NCI-H748 (cell line): ENCODE results near the gene REV1.
"Not testable (repeated sequence)": the region's sequence is repeated elsewhere in the genome, so short reads cannot be mapped to it uniquely, and the experiment has no call there.

ENCODE experiments used
- DNase-seq: peaks from one replicate; lab custom pipeline; 2025; ENCODE audit not compliant: unreplicated experiment; lab: John Stamatoyannopoulos, UW

The REV1 gene

DNA sequence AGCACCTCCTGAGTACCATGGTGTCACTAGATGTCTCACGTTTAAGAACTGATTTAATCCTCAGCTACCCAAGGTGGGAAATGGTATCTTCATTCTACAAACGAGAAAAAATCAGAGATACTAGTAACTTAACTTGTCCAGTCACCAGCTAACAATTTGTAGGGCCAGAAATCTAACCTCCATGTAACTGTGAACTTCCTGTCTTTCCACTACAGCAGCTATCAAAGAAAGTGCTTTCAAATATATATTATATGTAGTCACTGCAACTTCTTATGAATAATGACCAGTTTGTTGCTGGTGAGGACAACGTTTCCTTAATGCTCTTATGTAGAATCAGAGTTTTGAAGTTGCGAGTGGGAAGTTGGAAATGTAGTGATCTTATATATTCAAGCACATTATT is 1.9 kb downstream of the REV1 start:
- no peak for DNase-seq

DNA sequence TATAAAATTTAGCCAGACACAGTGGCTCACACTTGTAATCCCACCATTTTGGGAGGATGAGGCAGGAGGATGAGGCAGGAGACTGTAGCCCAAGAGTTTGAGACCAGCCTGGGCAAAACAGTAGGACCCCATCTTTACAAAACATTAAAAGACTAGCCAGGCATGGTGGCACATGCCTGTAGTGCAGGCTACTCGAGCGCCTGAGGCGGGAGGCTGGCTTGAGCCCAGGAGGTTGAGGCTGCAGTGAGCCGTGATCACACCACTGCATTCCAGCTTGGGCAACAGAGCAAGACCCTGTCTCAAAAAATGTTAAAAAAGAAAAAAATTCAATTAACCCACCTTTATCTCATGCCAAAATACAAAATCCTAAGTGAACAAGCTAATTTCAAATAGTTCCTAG is 4.0 kb downstream of the REV1 start:
- no peak for DNase-seq

DNA sequence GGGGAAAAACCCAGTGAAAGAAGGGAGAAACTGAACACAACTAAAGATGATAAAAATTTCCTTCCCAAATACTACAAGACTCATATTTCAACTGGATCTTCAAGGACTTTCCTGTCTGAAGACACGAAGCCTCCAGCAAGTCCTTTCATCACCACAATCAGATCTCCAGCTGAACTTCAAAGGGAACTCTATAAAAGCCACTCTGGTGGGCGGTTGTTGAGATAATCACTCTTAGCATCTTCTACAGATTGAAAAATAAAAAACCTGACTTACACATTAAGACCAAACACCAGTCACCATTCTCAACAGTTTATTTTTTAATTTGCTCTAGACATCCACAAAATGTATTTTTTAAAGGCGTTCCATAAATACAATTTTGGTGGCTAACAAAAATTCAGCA is 4.4 kb downstream of the REV1 start:
- no peak for DNase-seq

DNA sequence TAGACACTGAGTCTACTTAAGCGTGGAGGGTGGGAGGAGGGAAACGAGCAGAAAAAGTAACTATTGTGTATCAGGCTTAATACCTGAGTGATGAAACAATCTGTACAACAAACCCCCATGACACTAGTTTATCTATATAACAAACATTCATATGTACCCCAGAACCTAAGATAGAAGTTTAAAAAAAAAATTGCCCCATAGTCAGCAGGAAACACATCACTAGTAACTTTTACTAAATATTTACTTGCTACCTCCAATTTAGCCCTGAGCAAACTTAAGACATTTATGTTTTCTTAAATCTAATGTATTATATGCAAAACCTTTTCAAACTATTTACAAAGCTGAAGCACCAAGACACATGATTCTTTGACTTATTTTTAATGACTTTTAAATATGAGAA is 5.6 kb downstream of the REV1 start:
- DNase-seq, result no peak

DNA sequence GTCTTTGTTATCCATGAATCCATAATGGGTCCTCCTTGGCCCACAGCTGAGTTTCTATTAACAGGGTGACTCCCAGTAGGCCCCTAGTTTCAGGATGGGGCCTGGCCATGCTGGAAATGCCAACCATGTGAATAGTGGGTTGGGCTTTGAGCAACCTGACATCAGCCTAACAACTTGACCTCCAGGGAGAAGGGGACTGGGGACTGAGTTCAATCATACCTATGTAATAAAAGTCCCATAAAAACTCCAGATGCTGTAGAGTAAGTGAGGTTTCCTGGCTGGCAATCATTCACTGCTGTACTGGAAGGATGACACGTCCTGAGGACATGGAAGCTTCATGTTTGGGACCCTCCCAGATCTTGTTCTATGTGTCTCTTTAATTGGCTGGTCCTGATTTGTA is 7.9 kb downstream of the REV1 start:
- DNase-seq, result peak; percentile 12

DNA sequence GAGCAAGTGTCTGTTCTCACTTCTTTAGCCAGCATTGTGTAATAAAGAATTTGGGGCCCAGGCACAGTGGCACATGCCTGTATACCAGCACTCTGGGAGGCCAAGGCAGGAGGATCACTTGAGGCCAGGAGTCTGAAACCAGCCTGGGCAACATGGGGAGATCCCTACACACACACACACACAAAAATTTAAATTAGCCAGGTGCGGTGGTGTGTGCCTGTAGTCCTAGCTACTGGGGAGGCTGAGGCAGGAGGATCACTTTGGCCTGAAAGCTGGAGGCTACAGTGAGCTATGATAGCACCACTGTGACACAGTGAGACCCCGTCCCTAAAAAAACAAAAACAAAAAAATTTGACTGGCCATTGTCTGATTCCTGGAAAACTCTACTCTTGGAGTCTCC is 8.3 kb downstream of the REV1 start:
- DNase-seq, result no peak

DNA sequence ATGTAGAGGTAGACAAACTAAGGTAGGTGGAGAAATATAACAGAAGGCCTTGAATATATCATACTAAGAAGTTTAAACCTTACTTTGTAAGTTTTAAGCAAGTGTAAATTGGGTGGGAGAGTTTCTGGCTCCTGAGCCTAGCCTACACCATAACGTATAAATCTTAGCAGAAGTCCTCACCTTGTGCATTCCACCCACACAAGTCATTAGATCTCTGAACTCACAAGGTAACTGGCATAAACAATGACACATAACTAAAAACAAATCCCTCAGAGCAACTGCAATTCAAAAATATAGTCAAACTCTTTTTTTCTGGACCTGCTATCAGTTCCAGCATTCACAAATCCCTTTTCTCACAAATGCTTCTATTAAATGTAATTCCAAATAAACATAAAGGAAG is 9.4 kb downstream of the REV1 start:
- DNase-seq, result no peak

DNA sequence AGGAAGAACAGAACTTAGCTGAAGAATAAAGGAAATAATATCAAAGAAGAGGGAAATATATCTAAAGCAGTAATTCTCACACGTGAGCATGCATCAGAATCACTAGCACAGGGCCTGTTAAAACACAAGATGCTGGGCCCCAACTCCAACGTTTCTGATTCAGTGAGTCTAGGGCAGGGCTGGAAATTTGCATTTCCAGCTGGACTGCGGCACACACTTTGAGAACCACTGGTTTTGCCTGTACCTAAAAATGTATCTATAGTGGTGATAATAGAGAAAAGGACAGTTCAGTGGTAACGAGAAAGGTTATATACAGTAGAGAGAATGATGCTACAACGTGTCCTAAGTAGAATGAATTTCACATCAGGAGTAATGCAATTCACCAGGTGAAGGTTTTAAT is 11.2 kb downstream of the REV1 start:
- no peak for DNase-seq

DNA sequence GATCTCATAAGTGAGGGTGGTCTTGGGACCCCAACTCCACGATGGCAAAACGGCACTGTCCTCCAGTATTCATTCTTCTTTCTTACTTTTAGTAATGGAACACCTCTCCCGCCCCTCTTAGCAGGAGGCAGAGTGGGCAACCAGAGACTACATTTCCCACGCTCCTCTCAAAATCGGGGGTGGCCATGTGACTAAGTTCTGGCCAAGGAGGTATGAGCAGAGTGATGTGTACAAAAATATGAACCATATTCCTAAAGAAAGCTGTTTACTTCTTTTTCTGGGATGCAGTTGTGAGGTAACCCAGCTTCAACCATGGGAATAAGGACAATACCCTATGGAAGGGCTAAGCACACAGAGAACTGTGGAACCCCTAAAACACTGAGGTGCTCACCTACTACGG is 12.8 kb downstream of the REV1 start:
- DNase-seq, result no peak

DNA sequence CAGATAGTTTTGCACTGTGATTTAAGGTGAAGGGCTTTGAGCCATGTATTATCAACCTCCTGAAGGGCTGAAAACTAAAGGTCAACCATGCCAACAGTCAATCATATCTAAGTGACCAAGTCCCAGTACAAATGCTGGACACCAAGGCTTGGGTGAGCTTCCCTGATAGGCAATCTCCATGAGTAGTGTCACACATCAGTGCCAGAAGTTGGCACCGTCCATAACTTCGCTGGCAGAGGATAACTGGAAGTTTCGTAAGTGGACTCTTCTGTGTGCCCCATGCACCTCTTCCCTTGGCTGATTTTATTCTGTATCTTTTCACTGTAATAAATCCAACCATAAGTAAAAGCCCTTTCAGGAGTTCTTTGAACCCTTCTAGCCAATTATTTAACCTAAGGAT is 13.2 kb downstream of the REV1 start:
- no peak for DNase-seq

DNA sequence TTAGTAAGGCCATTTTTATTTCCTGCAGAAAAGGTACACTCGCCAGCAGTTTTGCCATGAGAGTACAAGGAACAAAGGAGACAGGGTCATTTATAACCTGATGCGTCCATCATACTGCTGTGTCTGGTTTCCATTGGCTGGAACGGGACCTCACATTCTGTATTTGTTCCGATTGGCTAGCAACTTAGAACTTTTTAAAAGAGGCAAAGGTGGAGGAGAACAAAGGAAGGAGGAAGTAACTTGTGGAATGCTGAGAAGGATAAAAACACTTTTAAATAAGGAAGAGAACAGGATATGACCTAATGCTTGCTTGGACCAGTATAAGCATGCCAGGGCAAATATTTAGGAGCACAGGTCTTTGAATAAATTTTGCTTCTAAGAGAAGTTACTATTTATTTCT is 14.7 kb downstream of the REV1 start:
- not testable (repeated sequence) for DNase-seq

DNA sequence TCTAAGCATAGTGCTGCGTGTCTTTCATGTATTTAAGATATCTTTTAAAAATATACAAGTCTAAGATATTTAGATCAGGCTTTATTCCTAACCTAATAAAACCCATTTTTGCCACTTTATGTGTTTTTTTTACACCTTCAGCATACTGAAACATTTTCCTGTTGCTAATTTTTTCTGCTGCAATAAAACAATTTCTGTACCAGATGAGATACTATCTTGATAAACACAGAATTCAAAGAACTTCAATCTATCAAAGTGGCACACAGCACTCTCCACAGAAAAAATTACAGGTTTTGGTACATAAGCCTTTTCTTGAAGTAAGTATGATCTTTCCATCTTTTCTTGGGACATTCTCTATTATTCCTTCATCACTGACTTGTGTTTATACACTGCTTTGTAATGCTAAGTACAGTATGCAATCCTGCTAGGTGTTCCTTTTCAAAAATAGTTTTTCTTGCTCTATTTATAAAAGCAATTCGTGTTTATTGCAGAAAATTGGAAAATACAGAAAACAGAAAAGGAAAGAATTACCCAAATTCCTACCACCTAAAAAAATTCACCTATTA is 16.2 kb downstream of the REV1 start:
- no peak for DNase-seq

DNA sequence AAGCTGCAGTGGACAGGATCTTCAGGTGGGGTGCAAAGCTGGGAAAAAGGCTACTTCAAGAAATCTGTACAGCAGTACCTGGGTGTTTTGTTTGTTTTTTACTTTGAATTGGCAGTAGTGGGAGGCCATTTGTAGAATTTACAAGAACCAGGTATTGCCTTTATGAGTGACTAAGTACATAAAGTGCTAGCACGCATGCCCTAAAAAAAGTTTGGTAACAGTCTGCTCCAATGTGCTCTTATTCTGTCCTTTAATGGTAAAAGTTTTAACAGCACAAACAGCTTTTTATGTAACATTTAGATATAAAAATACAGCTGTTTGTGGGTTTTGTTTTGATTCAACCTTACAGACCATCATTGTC is 17.2 kb downstream of the REV1 start:
- DNase-seq, result no peak

DNA sequence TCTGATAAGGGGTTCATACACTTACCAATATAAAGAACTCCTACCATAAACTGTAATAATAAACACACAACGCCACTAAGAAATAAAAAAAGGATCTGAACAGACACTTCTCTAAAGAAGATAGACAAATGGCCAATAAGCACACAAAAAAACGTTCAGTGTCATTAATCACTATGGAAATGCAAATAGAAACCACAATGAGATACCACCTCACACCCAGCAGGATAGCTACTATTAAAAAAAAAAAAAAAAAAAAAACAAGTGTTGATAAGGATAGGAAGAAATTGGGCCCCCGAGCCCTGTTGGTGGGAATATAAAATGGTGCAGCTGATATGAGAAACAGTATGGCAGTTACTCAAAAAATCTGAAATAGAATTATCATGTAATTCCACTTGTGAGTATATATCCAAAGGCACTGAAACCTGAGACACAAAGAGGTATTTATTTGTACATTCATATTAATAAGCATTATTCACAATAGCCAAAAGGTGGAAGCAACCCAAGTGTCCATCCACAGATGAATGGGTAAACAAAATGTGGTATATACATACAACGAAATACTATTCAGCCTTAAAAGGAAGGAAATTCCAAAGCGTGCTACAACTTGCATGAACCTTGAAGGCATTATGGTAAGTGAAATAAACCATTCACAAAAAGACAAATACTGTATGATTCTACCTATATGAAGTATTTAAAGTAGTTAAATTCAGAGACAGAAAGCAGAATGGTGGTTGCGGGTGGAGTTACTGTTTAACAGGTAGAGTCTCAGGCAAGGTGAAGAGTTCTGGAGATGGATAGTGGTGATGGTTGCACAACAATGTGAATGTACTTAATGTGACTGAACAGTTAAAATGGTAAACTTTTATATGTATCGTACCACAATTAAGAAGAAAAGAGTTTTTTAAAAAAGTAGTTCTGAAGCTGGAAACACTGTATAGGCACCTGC is 17.9 kb downstream of the REV1 start:
- DNase-seq, result peak; percentile 55

DNA sequence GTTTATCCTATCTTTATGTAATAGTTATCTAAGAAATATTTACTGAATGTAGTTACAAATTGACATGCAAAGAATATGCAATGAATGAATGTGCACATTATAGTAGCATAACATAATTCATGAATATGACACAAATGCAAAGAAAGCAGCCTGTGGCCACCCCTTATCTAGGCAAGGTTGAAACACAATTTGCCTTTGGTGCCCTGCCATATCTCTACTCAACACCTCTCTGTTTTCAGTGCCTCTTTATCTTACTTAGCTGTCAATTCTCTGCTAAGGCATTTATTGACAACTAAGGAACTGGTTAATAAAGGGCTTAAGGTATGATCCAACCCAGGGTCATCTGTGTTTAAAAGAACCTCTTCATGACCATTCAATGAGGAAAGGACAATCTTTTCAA is 18.9 kb downstream of the REV1 start:
- DNase-seq, result no peak

DNA sequence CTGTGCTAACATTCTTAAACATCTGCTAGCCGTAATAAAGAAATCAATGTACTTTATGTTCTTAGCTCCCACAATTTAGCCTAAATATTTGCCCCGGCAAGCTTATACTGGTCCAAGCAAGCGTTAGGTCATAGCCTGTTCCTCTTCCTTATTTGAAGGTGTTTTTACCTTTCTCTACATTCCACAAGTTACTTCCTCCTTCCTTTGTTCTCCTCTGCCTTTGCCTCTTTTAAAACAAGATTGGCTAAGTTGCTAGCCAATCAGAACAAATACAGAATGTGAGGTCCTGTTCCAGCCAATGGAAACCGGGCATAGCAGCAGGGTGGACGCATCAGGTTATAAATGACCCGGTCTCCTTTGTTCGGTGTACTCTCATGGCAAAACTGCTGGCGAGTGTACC is 19.4 kb downstream of the REV1 start:
- not testable (repeated sequence) for DNase-seq

DNA sequence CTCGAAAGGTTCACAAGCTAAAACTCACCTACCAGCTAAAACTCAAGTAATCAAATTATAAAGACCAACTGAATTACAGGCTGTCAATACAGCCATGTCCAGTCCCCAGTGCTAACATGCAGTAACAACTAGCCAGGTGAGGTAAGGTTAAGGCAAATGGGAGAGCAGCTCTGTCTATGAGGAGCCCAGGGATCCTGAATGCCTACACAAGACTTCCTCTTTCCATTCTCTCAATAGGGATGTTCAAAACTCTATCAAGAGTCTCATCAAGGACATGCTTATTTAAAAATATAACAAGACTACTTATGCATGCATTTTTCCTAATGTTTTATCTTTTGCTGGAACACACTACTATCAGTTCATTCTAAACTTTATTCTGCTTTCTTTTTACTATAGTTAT is 20.4 kb downstream of the REV1 start:
- DNase-seq, result no peak

DNA sequence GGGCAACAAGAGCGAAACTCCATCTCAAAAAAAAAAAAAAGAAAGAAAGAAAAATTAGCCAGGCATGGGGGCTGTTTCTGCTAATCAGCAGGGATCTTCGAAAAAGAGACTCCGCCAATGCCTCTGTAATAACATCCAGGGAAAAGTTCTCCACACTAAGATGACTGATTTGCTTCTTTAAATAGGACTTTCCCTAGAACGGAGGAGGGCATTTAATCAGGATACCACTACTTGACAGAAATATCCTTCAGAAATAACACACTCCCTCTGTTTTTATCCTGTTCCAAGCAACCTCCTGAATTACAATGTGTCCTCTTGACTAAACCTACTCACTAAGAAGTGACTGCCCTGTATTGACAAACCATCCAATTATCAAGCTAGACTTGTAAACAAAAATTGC is 21.7 kb downstream of the REV1 start:
- DNase-seq, result no peak

DNA sequence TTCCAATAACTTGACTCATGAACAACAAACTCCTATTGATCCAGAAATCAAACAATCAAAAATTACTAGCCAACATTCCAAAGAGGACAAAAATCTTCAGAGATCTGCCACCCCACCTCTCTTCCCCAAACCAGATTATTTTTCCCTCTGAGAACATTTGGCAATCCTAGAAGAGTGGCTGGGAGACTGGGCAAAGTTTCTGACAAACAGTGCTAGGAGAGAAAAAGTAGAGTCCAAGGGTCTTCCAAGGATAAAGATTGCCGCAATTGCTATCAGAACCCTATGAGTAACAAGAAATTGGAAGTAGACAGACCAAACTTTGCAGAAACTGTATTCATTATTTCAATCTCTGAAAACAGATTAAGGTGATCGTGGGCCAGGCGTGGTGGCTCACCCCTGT is 22.4 kb downstream of the REV1 start:
- DNase-seq, result no peak

DNA sequence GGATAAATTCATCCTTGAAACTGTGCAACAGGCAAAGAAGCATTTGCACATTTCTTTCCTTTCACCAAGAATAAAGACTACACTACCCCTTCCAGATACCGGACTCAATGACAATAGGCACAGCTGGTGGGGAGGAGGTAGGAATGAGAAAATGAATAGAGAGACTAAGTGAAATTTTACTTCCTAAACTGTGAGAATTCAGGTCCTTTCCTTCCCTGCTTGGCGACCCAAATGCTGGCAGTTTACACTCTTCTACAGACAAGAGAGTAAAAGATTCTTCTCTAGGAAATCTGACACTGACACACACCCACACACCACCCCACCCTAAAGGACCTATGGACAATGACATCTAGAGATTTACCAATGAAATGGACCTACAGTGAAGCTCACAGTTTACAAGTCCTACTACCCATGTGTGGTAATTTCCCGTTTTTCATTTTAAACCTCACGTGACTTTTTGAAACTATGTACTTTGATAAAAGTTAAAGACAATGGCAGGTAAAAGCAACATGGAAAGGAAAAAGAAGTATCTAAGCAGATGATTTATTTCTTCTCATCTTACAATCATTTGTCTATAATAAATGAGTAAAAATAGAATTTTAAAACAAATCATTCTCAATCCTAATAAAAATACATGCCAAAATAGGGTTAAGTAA is 27.9 kb downstream of the REV1 start:
- no peak for DNase-seq

DNA sequence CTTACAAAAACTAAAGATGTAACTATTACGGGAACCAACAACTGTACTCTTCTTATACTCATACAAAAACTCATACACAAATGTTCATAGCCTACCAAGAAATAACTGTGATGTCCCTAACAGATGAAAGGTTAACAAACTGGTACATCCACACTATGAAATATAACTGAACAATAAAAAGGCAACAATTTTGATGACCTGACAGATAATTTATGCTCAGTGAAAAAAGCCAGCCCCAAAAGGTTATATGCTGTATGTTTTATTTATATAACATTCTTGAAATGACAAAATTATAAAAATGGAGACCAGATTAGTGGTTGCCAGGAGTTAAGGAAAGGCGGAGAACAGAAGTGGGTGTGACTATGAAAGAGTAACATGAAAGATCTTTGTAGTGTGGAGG is 31.3 kb downstream of the REV1 start:
- no peak for DNase-seq

DNA sequence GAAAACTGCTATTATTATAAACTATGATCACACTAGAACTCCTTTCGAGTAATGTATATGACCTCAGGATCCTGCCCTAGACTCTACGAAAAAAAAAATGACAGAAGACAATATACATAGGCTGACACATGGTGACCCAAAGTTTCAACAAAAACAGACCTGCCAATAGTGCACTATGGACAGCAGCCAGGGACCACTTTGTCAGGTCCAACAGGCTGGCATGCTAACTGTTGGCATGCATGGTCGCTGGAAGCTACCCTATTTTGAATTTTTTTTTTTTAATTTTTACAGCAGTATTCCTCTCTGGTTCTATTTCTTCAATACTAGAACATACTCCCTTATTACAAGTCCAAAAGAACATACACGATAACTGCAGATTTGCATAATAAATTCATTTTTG is 38.1 kb downstream of the REV1 start:
- no peak for DNase-seq
